Measurements from ENCODE around the gene SPINT4. TPM values are rescaled to one million over a fixed set of nuclear protein-coding genes. Genes with fewer than 3 reads are reported as not detected.

SPINT4 gene
- total RNA-seq, 1 donor from 2014 or later: not detected

DNA sequence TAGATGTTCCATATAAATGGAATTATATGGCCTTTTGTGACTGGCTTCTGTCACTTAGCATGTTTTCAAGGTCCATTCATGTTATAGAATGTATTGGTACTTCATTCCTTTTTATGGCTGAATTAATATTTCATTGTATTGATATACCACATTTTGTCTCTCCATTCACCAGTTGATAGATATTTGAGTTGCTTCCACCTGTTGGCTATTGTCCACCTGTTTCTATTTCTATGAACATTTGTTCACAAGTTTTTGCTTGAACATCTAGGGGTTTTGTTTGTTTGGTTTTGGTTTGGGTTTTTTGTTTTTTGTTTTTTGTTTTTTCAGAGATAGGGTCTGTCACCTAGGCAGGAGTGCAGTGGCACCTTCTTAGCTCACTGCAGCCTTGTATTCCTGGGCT lies 46.3 kb downstream of the SPINT4 start:
- H3K36me3 ChIP-seq (ENCODE audit: control insufficient read depth, insufficient read depth, low read length): no peaks in the 10 kb centered on the region
- H3K4me3 ChIP-seq (ENCODE audit: low read depth, low read length): no peak overlapping the region
- no peaks in the 10 kb centered on the region for H3K27me3 ChIP-seq (ENCODE audit: control insufficient read depth, insufficient read depth, low read length)
- no peak for DNase-seq (ENCODE audit: low read depth)
- TF ChIP-seq CTCF (IDR thresholded peaks at IDR 0.05; ENCODE audit: insufficient read depth, low read length, poor library complexity, severe bottlenecking): no peak

- no peak for DNase-seq (ENCODE audit: low read depth)
- H3K4me3 ChIP-seq (ENCODE audit: low read depth, low read length): no peak overlapping the region
- no peaks in the 10 kb centered on the region for H3K36me3 ChIP-seq (ENCODE audit: control insufficient read depth, insufficient read depth, low read length)
- TF ChIP-seq CTCF (IDR thresholded peaks at IDR 0.05; ENCODE audit: insufficient read depth, low read length, poor library complexity, severe bottlenecking): peak; percentile 90
- no peaks in the 10 kb centered on the region for H3K27me3 ChIP-seq (ENCODE audit: control insufficient read depth, insufficient read depth, low read length)
Measured at GRCh38 chr20:45771182-45771759, 49.1 kb downstream of the SPINT4 start.

- no peaks in the 10 kb centered on the region for H3K27me3 ChIP-seq (ENCODE audit: control insufficient read depth, insufficient read depth, low read length)
- no peak for DNase-seq (ENCODE audit: low read depth)
- TF ChIP-seq CTCF (IDR thresholded peaks at IDR 0.05; ENCODE audit: insufficient read depth, low read length, poor library complexity, severe bottlenecking): no peak
Measured at GRCh38 chr20:45772693-45773092, 50.5 kb downstream of the SPINT4 start.

DNA sequence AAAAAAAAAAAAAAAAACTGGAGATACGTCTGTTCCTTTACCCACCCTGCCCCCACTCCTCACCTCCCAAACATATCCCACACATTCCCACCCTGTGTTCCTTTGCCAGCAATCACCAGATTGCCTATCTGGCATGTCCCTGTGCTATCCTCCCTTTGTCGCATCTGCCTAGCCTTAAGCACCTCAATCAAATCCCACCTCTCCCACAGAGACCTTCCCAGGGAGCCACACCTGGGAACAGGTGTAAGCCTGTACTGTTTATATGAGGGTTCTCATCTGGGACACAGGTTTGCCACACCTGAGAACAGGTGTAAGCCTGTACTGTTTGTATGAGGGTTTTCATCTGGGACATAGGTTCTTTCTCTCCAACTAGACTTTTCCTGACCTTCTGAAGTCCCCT lies 52.8 kb downstream of the SPINT4 start:
- Histone ChIP-seq H3K36me3 (ENCODE audit: control insufficient read depth, insufficient read depth, low read length) (no peaks in the 10 kb centered on the region), H3K4me3 (ENCODE audit: low read depth, low read length) (no peak overlapping the region), H3K27me3 (ENCODE audit: control insufficient read depth, insufficient read depth, low read length) (no peaks in the 10 kb centered on the region)
- TF ChIP-seq CTCF (IDR thresholded peaks at IDR 0.05; ENCODE audit: insufficient read depth, low read length, poor library complexity, severe bottlenecking): no peak
- no peak for DNase-seq (ENCODE audit: low read depth)

More at GRCh38 chr20:45772693-45773092, 50.5 kb downstream of the SPINT4 start:
- H3K4me3 ChIP-seq (ENCODE audit: low read depth, low read length): no peak overlapping the region
- no peaks in the 10 kb centered on the region for H3K36me3 ChIP-seq (ENCODE audit: control insufficient read depth, insufficient read depth, low read length)

GRCh38 chr20:45775411-45775810 lies 53.3 kb downstream of the SPINT4 start:
- no peaks in the 10 kb centered on the region for H3K36me3 ChIP-seq (ENCODE audit: control insufficient read depth, insufficient read depth, low read length)
- no peak overlapping the region for H3K4me3 ChIP-seq (ENCODE audit: low read depth, low read length)
- H3K27me3 ChIP-seq (ENCODE audit: control insufficient read depth, insufficient read depth, low read length): no peaks in the 10 kb centered on the region
- no peak for TF ChIP-seq CTCF (IDR thresholded peaks at IDR 0.05; ENCODE audit: insufficient read depth, low read length, poor library complexity, severe bottlenecking)
- no peak for DNase-seq (ENCODE audit: low read depth)

Other genes with a start within 250 kb of the SPINT4 start
- gene SPINT3, start 206.7 kb upstream of the SPINT4 start, total RNA-seq: not detected in 2 replicates
- gene WFDC6, start 182.9 kb upstream of the SPINT4 start, total RNA-seq: not detected in 2 replicates
- gene EPPIN, start 174.9 kb upstream of the SPINT4 start, total RNA-seq: not detected in 2 replicates
- gene WFDC8, start 143.1 kb upstream of the SPINT4 start, total RNA-seq: not detected in 2 replicates
- gene WFDC10A, start 92.6 kb upstream of the SPINT4 start, total RNA-seq: not detected in 2 replicates
- not detected in 2 replicates for gene WFDC9, start 91.1 kb upstream of the SPINT4 start, total RNA-seq
- gene WFDC11, start 52.1 kb upstream of the SPINT4 start, total RNA-seq: not detected in 2 replicates
- gene WFDC13, start 20.3 kb upstream of the SPINT4 start, total RNA-seq: not detected in 2 replicates
- gene WFDC10B, start 17.3 kb upstream of the SPINT4 start, total RNA-seq: not detected in 2 replicates
- not detected in 2 replicates for gene WFDC3, start 69.5 kb downstream of the SPINT4 start, total RNA-seq
- 46.7 and 48.2 TPM in 2 replicates for gene DNTTIP1, start 69.6 kb downstream of the SPINT4 start, total RNA-seq
- gene UBE2C, start 90.3 kb downstream of the SPINT4 start, total RNA-seq: 25.9 and 31.3 TPM in 2 replicates
- gene TNNC2, start 105.0 kb downstream of the SPINT4 start, total RNA-seq: not detected in 2 replicates
- gene SNX21, start 111.5 kb downstream of the SPINT4 start, total RNA-seq: 24.7 and 28.4 TPM in 2 replicates
- 35.3 and 38.7 TPM in 2 replicates for gene ACOT8, start 135.0 kb downstream of the SPINT4 start, total RNA-seq
- gene ZSWIM3, start 135.3 kb downstream of the SPINT4 start, total RNA-seq: 3.8 and 4.7 TPM in 2 replicates
- 12.7 and 16.2 TPM in 2 replicates for gene ZSWIM1, start 158.9 kb downstream of the SPINT4 start, total RNA-seq
- 0.21 and 0.25 TPM in 2 replicates for gene SPATA25, start 165.3 kb downstream of the SPINT4 start, total RNA-seq
- 7.9 and 9.0 TPM in 2 replicates for gene NEURL2, start 168.9 kb downstream of the SPINT4 start, total RNA-seq
- 136 and 192 TPM in 2 replicates for gene CTSA, start 169.0 kb downstream of the SPINT4 start, total RNA-seq
- gene PLTP, start 189.8 kb downstream of the SPINT4 start, total RNA-seq: 55.8 and 71.1 TPM in 2 replicates
- gene PCIF1, start 212.3 kb downstream of the SPINT4 start, total RNA-seq: 22.4 and 29.2 TPM in 2 replicates
- gene ZNF335, start 249.9 kb downstream of the SPINT4 start, total RNA-seq: 20.3 and 26.7 TPM in 2 replicates